K562 (cell line): ENCODE results near the gene PIEZO2.

Source experiments
- CTCF ChIP-seq, 3 experiments: IDR thresholded peaks in 2 of 3; conservative IDR thresholded peaks in 1 of 3; 2 replicates each; pipeline ENCODE4 v1.5.1; 2011 to 2012; ENCODE audit warnings: low read length in 3 of 3, mild to moderate bottlenecking in 3 of 3, control low read depth in 2 of 3, improper control_type of control experiment in 1 of 3, inconsistent platforms in 1 of 3, low read depth in 1 of 3, mixed read lengths in 1 of 3, moderate library complexity in 1 of 3; ENCODE audit not compliant: insufficient read depth in 2 of 3
- KAT7 ChIP-seq: sonication (generic); formaldehyde crosslinking; IDR thresholded peaks from 2 replicates; pipeline ENCODE4 v1.8.0; 2022; ENCODE audit warnings: missing genetic modification reagents, mild to moderate bottlenecking, borderline replicate concordance
- SPI1 ChIP-seq: IDR thresholded peaks from 2 replicates; pipeline ENCODE4 v1.6.1; 2011; ENCODE audit warnings: low read depth, low read length, control low read depth, borderline replicate concordance

DNA sequence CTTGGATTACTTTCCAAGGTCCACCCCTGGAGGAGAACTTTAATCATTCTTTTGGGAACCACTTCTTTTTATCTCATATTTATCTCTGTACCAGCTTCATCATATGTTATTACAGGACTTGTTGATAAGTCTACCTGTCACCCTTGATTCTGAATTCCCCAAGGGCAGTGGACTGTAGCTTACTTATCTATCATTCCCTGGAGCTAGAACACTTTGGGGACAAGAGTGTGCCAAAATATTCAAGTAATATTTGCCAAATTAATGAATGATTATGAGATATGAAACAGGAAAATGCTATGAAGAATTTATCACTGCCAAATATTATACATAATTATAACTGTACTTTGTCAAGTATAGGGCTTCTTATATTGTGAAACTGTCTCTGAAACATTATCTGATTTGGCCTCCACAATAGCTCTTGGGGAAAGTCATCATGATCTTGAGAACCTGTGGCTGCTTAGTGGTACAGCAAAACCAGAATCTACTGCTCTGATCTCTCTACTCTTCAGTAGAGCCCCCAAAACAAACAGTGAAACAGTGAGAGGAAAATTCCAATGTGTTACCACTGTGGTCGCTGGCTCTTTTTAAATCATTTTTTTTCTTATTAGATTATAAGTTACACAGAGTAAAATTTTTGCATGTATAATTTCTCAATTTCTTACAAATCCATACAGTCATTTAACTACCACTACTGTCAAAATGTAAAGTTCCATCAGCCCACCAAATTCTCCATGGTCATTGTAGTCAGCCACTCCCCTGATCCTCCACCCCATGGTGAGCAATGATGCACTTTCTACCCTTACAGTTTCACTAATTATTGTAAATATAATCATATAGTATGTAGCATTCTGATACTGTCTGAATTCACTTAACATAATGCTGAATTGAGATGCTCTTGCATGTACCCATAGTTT, 197.5 kb downstream of the PIEZO2 start:
- TF ChIP-seq SPI1, result no peak
- TF ChIP-seq CTCF (IDR thresholded peaks at IDR 0.05 in 2 of 3, conservative IDR thresholded peaks at IDR 0.05 in 1 of 3; ENCODE audit: insufficient read depth in 2 of 3, low read depth in 1 of 3, low read length in 3 of 3), result no peak
- TF ChIP-seq KAT7 (CRISPR knock-in tag), result no peak
